Sigmoid colon (tissue), 4 donors: Measurements from ENCODE around the gene GOLGA6A.

Experiments
- POLR2A ChIP-seq, 2 donors: fragments of 450-650 bp; IDR thresholded peaks; one replicate each; pipeline ENCODE4 v1.6.1; 2016; ENCODE audit warnings: antibody characterized with exemption in 2 of 2, mild to moderate bottlenecking in 2 of 2, moderate library complexity in 2 of 2
- POLR2AphosphoS5 ChIP-seq, 4 donors: sonication (generic); formaldehyde crosslinking; IDR thresholded peaks; one replicate each; pipeline ENCODE4 v1.6.1; 2017; ENCODE audit warnings: antibody characterized with exemption in 4 of 4
- TF ChIP-seq, protein P1 (sequence below), 4 experiments: fragments of 450-650 bp in 3 of 4; fragments of 200-600 bp in 1 of 4; IDR thresholded peaks; one replicate each; pipeline ENCODE4 v1.5.1; 2016 to 2019; ENCODE audit warnings: antibody characterized with exemption in 4 of 4, mild to moderate bottlenecking in 3 of 4, moderate library complexity in 2 of 4

DNA sequence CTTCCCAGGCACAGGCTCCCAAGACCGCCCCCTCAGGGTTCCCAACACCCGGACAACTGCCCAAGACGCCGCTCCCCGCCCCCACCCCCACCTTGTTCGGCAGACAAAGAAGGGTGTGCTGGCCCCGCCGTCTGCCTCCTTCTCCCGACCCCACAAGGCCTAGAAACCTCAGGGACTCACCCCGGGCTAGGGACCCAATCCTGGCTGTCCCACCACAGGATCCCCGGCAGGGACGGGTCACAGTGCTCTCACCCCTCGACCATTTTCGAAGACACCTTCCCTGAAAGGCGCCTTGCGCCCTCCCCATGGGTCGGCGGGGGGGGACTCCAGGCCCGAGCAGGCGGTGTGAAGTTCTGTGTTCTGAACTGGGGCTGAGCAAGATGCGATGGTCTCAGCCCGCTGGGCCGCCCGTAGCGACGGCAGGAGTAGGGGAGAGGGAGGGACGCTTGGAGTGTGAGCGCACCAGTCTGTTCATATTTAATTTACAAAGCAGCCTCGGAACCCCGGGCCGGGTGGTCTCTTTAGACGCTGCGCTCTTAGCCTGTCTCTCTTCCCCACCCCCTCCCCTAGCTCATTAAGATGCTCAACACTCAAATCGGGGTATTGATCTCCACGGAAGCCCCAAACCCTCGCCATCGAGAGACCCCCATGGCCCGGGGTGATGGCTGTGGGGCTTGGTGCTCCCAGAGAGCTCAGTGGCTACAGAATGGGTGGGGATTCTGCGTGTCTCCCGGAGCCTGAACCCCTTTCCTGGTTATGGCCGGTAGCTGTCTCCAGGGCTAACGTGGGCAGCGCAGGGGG is 46.6 kb upstream of the GOLGA6A start:
- TF ChIP-seq, protein P1, sequence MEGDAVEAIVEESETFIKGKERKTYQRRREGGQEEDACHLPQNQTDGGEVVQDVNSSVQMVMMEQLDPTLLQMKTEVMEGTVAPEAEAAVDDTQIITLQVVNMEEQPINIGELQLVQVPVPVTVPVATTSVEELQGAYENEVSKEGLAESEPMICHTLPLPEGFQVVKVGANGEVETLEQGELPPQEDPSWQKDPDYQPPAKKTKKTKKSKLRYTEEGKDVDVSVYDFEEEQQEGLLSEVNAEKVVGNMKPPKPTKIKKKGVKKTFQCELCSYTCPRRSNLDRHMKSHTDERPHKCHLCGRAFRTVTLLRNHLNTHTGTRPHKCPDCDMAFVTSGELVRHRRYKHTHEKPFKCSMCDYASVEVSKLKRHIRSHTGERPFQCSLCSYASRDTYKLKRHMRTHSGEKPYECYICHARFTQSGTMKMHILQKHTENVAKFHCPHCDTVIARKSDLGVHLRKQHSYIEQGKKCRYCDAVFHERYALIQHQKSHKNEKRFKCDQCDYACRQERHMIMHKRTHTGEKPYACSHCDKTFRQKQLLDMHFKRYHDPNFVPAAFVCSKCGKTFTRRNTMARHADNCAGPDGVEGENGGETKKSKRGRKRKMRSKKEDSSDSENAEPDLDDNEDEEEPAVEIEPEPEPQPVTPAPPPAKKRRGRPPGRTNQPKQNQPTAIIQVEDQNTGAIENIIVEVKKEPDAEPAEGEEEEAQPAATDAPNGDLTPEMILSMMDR (IDR thresholded peaks at IDR 0.05), result no peak
- TF ChIP-seq POLR2A (IDR thresholded peaks at IDR 0.05) (no peak), POLR2AphosphoS5 (IDR thresholded peaks at IDR 0.05) (no peak)
